Measurements from ENCODE around the gene HSD17B3. TPM values are rescaled to one million over a fixed set of nuclear protein-coding genes. Genes with fewer than 3 reads are reported as not detected.

Gene HSD17B3
- total and polyA plus RNA-seq, 2 donors (not counting 1 experiment from before 2014, with no cell fraction given): not detected

DNA sequence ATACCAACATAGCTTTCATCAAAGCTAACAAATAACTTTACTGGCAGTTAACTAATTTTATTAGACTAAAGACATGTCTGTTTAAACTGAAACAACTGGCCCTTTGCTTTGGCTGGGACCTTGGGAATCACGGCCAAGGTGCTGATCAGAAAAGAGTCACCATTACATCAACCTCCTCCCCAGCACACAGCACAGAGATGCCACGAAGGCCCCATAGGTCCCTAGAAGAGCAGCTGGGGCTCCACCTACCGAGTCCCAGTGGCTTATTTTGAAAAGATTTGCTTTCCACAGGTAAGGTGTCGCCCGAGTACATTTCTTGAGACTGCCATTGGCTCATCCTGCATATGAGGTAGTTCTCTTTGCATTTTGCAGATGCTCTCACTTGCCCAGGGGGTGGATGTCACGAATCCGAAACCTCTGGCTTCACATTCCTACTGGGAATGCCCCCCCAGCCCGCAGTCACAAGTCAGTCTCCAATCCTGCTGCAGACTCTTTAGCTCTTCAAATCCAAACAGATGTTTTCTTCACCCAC is 18.8 kb upstream of the HSD17B3 start:
- Mint-ChIP-seq H3K27me3 (peaks cover 3% of the 10 kb centered on the region), H3K9me3 (ENCODE audit: insufficient read depth) (no peaks in the 10 kb centered on the region), H3K4me1 (no peaks in the 10 kb centered on the region), H3K27ac (no peak overlapping the region), H3K4me3 (no peak overlapping the region)
- H3K4me1 ChIP-seq (ENCODE audit: control insufficient read depth in 2 of 2, insufficient read depth in 2 of 2, low read length in 2 of 2): no peaks in the 10 kb centered on the region
- ChIA-PET POLR2A (no interaction called here), CTCF (interaction anchor here (0.7 to 1.2 kb wide), 4 partner anchors 345 to 1235 kb away, joined by 3 to 5 read pairs (median 3); no protein-coding TSS in a partner anchor)
- no peaks in the 10 kb centered on the region for H4K20me1 ChIP-seq (ENCODE audit: control insufficient read depth, insufficient read depth, low read length, poor library complexity, severe bottlenecking)
- intact Hi-C loops (cut with micrococcal nuclease): loop anchor here (10.0 kb wide), 1 partner anchor 534 kb away; the partner anchor contains the start of gene ZNF782
- no peak overlapping the region for H3K4me3 ChIP-seq (ENCODE audit: control extremely low read depth in 1 of 5, extremely low read depth in 1 of 5, insufficient read depth in 1 of 5, low read depth in 2 of 5, low read length in 4 of 5)
- no peak overlapping the region for H3K27ac ChIP-seq (ENCODE audit: low read length in 2 of 2)
- DNase-seq (no peak), ATAC-seq (ENCODE audit: low read depth) (no peak)
- H3K4me2 ChIP-seq (replicated peaks; ENCODE audit: low read depth, low read length, poor library complexity, severe bottlenecking): no peak overlapping the region
- no peak overlapping the region for H3K9ac ChIP-seq (ENCODE audit: low read length)
- H3K27me3 ChIP-seq (replicated peaks in 1 of 4; ENCODE audit: control extremely low read depth in 1 of 4, control insufficient read depth in 3 of 4, insufficient read depth in 4 of 4, low read length in 3 of 4): no peaks in the 10 kb centered on the region
- TF ChIP-seq EZH2 (IDR thresholded peaks at IDR 0.05; ENCODE audit: borderline replicate concordance, insufficient read depth, low read depth, low read length, poor library complexity, severe bottlenecking) (no peak), CTCF (IDR thresholded peaks at IDR 0.05) (no peak)
- no peaks in the 10 kb centered on the region for H3K36me3 ChIP-seq (replicated peaks in 1 of 2; ENCODE audit: control extremely low read depth in 1 of 2, control insufficient read depth in 1 of 2, extremely low read depth in 1 of 2, insufficient read depth in 2 of 2, low read length in 1 of 2)
- H3K9me3 ChIP-seq (ENCODE audit: control extremely low read depth in 1 of 3, control insufficient read depth in 2 of 3, insufficient read depth in 1 of 3, low read length in 2 of 3): no peaks in the 10 kb centered on the region
- 84% methylated on average over 6 of the region's 8 CpGs for WGBS (ENCODE audit: insufficient coverage)
- no peak overlapping the region for H2AFZ ChIP-seq (ENCODE audit: insufficient read depth, low read depth, low read length, poor library complexity, severe bottlenecking)
- H3K79me2 ChIP-seq (ENCODE audit: control insufficient read depth, insufficient read depth, low read length): no peaks in the 10 kb centered on the region

DNA sequence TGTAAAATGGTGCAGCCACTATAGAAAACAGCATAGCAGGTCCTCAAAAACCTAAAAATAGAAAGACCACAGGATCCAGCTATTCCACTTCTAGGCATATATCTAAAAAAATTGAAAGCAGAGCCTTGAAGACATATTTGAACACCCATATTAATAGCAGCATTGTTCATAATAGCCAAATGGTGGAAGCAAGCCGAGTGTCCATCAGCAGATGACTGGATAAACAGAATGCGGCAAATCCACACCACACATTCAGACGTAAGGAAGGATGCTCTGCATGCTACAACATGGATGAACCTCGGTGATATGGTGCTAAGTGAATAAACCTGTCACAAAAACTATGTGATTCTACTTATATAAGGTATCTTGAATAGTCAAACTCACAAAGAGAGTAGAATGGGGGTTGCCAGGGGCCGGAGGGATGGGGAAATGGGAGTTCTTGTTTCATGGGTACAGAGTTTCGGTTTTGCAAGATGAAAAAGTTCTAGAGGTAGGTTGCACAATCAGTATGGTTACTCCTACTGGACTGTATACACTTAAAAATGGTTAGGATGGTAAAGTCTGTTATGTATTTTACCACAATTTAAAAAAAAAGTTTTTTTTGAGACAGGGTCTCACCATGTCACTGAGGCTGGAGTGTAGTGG is 17.1 kb upstream of the HSD17B3 start:
- H3K27me3 ChIP-seq (replicated peaks in 1 of 4; ENCODE audit: control extremely low read depth in 1 of 4, control insufficient read depth in 3 of 4, insufficient read depth in 4 of 4, low read length in 3 of 4): peaks cover 0 to under 1% (median 0%) of the 10 kb centered on the region in 4 experiments
- H3K9me3 Mint-ChIP-seq (ENCODE audit: insufficient read depth): no peaks in the 10 kb centered on the region
- H3K4me3 ChIP-seq (ENCODE audit: control extremely low read depth in 1 of 5, extremely low read depth in 1 of 5, insufficient read depth in 1 of 5, low read depth in 2 of 5, low read length in 4 of 5): no peak overlapping the region
- no peaks in the 10 kb centered on the region for H4K20me1 ChIP-seq (ENCODE audit: control insufficient read depth, insufficient read depth, low read length, poor library complexity, severe bottlenecking)
- ATAC-seq (ENCODE audit: low read depth) (no peak), DNase-seq (no peak)
- H3K4me1 ChIP-seq (ENCODE audit: control insufficient read depth in 2 of 2, insufficient read depth in 2 of 2, low read length in 2 of 2): no peaks in the 10 kb centered on the region
- ChIA-PET POLR2A (no interaction called here), CTCF (interaction anchor here (0.6 to 3.2 kb wide), 4 partner anchors 9 to 1638 kb away, joined by 3 to 20 read pairs (median 4); no protein-coding TSS in a partner anchor)
- no peak overlapping the region for H3K27ac Mint-ChIP-seq
- no peak overlapping the region for H3K4me3 Mint-ChIP-seq
- H3K4me1 Mint-ChIP-seq: no peaks in the 10 kb centered on the region
- no peak overlapping the region for H2AFZ ChIP-seq (ENCODE audit: insufficient read depth, low read depth, low read length, poor library complexity, severe bottlenecking)
- H3K9me3 ChIP-seq (ENCODE audit: control extremely low read depth in 1 of 3, control insufficient read depth in 2 of 3, insufficient read depth in 1 of 3, low read length in 2 of 3): peaks cover 0 to 1% (median under 1%) of the 10 kb centered on the region in 3 donors
- peaks cover 3% of the 10 kb centered on the region for H3K27me3 Mint-ChIP-seq
- no peaks in the 10 kb centered on the region for H3K36me3 ChIP-seq (replicated peaks in 1 of 2; ENCODE audit: control extremely low read depth in 1 of 2, control insufficient read depth in 1 of 2, extremely low read depth in 1 of 2, insufficient read depth in 2 of 2, low read length in 1 of 2)
- intact Hi-C loops (cut with micrococcal nuclease): loop anchor here (5.0 kb wide), 1 partner anchor 592 kb away; no protein-coding TSS in a partner anchor
- TF ChIP-seq EZH2 (IDR thresholded peaks at IDR 0.05; ENCODE audit: borderline replicate concordance, insufficient read depth, low read depth, low read length, poor library complexity, severe bottlenecking): no peak
- TF ChIP-seq CTCF (IDR thresholded peaks at IDR 0.05): no peak
- WGBS (ENCODE audit: insufficient coverage): no CpG with 5 or more reads among the region's 6 CpGs
- no peak overlapping the region for H3K9ac ChIP-seq (ENCODE audit: low read length)
- H3K4me2 ChIP-seq (replicated peaks; ENCODE audit: low read depth, low read length, poor library complexity, severe bottlenecking): no peak overlapping the region
- H3K27ac ChIP-seq (ENCODE audit: low read length in 2 of 2): no peak overlapping the region
- H3K79me2 ChIP-seq (ENCODE audit: control insufficient read depth, insufficient read depth, low read length): no peaks in the 10 kb centered on the region

Measured in B cell (primary cell).